Measurements from ENCODE around the gene ARX. TPM values are rescaled to one million over a fixed set of nuclear protein-coding genes. Genes with fewer than 3 reads are reported as not detected.

Gene ARX
- total and polyA plus RNA-seq, 2 experiments from 2014 or later, result 0.11 TPM; not detected in 1

GRCh38 chrX:25011589-25012432 lies 4.0 kb downstream of the ARX start:
- H3K27ac ChIP-seq, result no peak overlapping the region
- no peak for DNase-seq (ENCODE audit: low spot score)
- no peak overlapping the region for H3K4me3 ChIP-seq
- no peaks in the 10 kb centered on the region for H3K79me2 ChIP-seq
- TF ChIP-seq EZH2 (IDR thresholded peaks at IDR 0.05; ENCODE audit: borderline replicate concordance) (peak; percentile 81), EZH2phosphoT487 (IDR thresholded peaks at IDR 0.05; ENCODE audit: low read depth, severe bottlenecking, unreplicated experiment) (peak; percentile 55), CTCF (IDR thresholded peaks at IDR 0.05; ENCODE audit: poor library complexity) (no peak)
- no peaks in the 10 kb centered on the region for H3K9me2 ChIP-seq (replicated peaks; ENCODE audit: insufficient read depth)
- H3K4me2 ChIP-seq, result peak overlapping the region; percentile 80
- no peaks in the 10 kb centered on the region for H3K36me3 ChIP-seq (replicated peaks; ENCODE audit: insufficient read depth, low read depth)
- H3K4me1 ChIP-seq (ENCODE audit: insufficient read depth), result peaks cover 10% of the 10 kb centered on the region
- no peaks in the 10 kb centered on the region for H4K20me1 ChIP-seq (ENCODE audit: insufficient read depth, poor library complexity, severe bottlenecking)
- H2AFZ ChIP-seq, result peak overlapping the region; percentile 41
- 2% methylated on average over 32 of the region's 32 CpGs for WGBS (ENCODE audit: low lambda C conversion rate, missing lambda C conversion rate)
- no peaks in the 10 kb centered on the region for H3K9me3 ChIP-seq (ENCODE audit: low read depth)
- peaks cover 96% of the 10 kb centered on the region for H3K27me3 ChIP-seq

GRCh38 chrX:25010784-25011588 lies 4.8 kb downstream of the ARX start:
- Histone ChIP-seq H3K9me2 (replicated peaks; ENCODE audit: insufficient read depth) (no peaks in the 10 kb centered on the region), H2AFZ (no peak overlapping the region), H3K27ac (no peak overlapping the region), H3K4me1 (ENCODE audit: insufficient read depth) (peaks cover 12% of the 10 kb centered on the region), H3K9me3 (ENCODE audit: low read depth) (no peaks in the 10 kb centered on the region), H3K36me3 (replicated peaks; ENCODE audit: insufficient read depth, low read depth) (no peaks in the 10 kb centered on the region), H3K4me2 (no peak overlapping the region), H4K20me1 (ENCODE audit: insufficient read depth, poor library complexity, severe bottlenecking) (no peaks in the 10 kb centered on the region), H3K79me2 (no peaks in the 10 kb centered on the region), H3K4me3 (no peak overlapping the region), H3K27me3 (peaks cover 96% of the 10 kb centered on the region)
- peak; percentile 79 for TF ChIP-seq EZH2 (IDR thresholded peaks at IDR 0.05; ENCODE audit: borderline replicate concordance)
- TF ChIP-seq CTCF (IDR thresholded peaks at IDR 0.05; ENCODE audit: poor library complexity), result no peak
- TF ChIP-seq EZH2phosphoT487 (IDR thresholded peaks at IDR 0.05; ENCODE audit: low read depth, severe bottlenecking, unreplicated experiment), result no peak
- 6% methylated on average over 31 of the region's 33 CpGs for WGBS (ENCODE audit: low lambda C conversion rate, missing lambda C conversion rate)
- DNase-seq (ENCODE audit: low spot score), result no peak

- 15% methylated on average over 7 of the region's 7 CpGs for WGBS (ENCODE audit: low lambda C conversion rate, missing lambda C conversion rate)
- peak; percentile 37 for TF ChIP-seq EZH2phosphoT487 (IDR thresholded peaks at IDR 0.05; ENCODE audit: low read depth, severe bottlenecking, unreplicated experiment)
- TF ChIP-seq CTCF (IDR thresholded peaks at IDR 0.05; ENCODE audit: poor library complexity), result no peak
- TF ChIP-seq EZH2 (IDR thresholded peaks at IDR 0.05; ENCODE audit: borderline replicate concordance), result peak; percentile 75
- Histone ChIP-seq H3K27ac (no peak overlapping the region), H3K27me3 (peaks cover 96% of the 10 kb centered on the region), H3K36me3 (replicated peaks; ENCODE audit: insufficient read depth, low read depth) (no peaks in the 10 kb centered on the region), H3K79me2 (no peaks in the 10 kb centered on the region), H3K4me2 (no peak overlapping the region), H2AFZ (no peak overlapping the region), H3K4me1 (ENCODE audit: insufficient read depth) (peaks cover 27% of the 10 kb centered on the region), H3K9me2 (replicated peaks; ENCODE audit: insufficient read depth) (no peaks in the 10 kb centered on the region), H4K20me1 (ENCODE audit: insufficient read depth, poor library complexity, severe bottlenecking) (no peaks in the 10 kb centered on the region), H3K4me3 (no peak overlapping the region), H3K9me3 (ENCODE audit: low read depth) (no peaks in the 10 kb centered on the region)
- no peak for DNase-seq (ENCODE audit: low spot score)
Observed at GRCh38 chrX:25009407-25009806, 6.4 kb downstream of the ARX start.

Data from hepatocyte (in vitro differentiated cells).